Common myeloid progenitor, CD34-positive (primary cell): Measurements from ENCODE around the gene BAIAP2L1.

Experiments
- CTCF ChIA-PET: fragments of 350-600 bp; sonication (Branson Sonifier 250); formaldehyde crosslinking; loops from one replicate; lab custom pipeline; 2021; ENCODE audit warnings: antibody characterized with exemption; lab: Charles Lee
- POLR2A ChIA-PET: fragments of 350-600 bp; sonication (Branson Sonifier 250); formaldehyde crosslinking; loops from one replicate; lab custom pipeline; 2021; ENCODE audit warnings: antibody characterized with exemption; lab: Charles Lee
- DNase-seq, 3 donors: peaks; one replicate each; pipeline versions ENCODE4 v3.0.0 to v3.0.0-alpha.2; 2013
- H3K27ac ChIP-seq, 2 experiments: 1 replicate in 1 of 2; 2 replicates in 1 of 2; pipeline ENCODE4 v1.7.0; 2013; ENCODE audit warnings: inconsistent platforms in 2 of 2, low read length in 2 of 2, mild to moderate bottlenecking in 2 of 2, low read depth in 1 of 2, moderate library complexity in 1 of 2; ENCODE audit not compliant: severe bottlenecking in 2 of 2, insufficient read depth in 1 of 2, poor library complexity in 1 of 2
- H3K27me3 ChIP-seq, 5 experiments: replicated peaks in 2 of 5; 1 replicate in 3 of 5; 2 replicates in 2 of 5; pipeline versions ENCODE4 v1.6.1 to v1.7.0; 2013; ENCODE audit warnings: low read length in 4 of 5, mild to moderate bottlenecking in 2 of 5, moderate library complexity in 2 of 5, inconsistent platforms in 1 of 5; ENCODE audit not compliant: insufficient read depth in 5 of 5, control insufficient read depth in 4 of 5
- H3K36me3 ChIP-seq, 4 experiments: 1 replicate in 2 of 4; 2 replicates in 2 of 4; pipeline versions ENCODE4 v1.6.1 to v1.7.0; 2013; ENCODE audit warnings: low read length in 3 of 4, control low read depth in 1 of 4, mild to moderate bottlenecking in 1 of 4; ENCODE audit not compliant: control insufficient read depth in 4 of 4, insufficient read depth in 4 of 4
- H3K4me1 ChIP-seq, 4 experiments: 1 replicate in 3 of 4; 2 replicates in 1 of 4; pipeline versions ENCODE4 v1.6.1 to v1.7.1; 2013; ENCODE audit warnings: low read length in 3 of 4, mild to moderate bottlenecking in 3 of 4, control low read depth in 1 of 4, inconsistent platforms in 1 of 4, moderate library complexity in 1 of 4; ENCODE audit not compliant: control insufficient read depth in 4 of 4, insufficient read depth in 4 of 4; ENCODE audit errors: control extremely low read depth in 1 of 4
- H3K4me3 ChIP-seq, 7 experiments: 1 replicate in 4 of 7; 2 replicates in 3 of 7; pipeline versions ENCODE4 v1.5.1 to v1.7.0; 2013; ENCODE audit warnings: mild to moderate bottlenecking in 7 of 7, low read length in 6 of 7, moderate library complexity in 6 of 7, inconsistent platforms in 2 of 7, low read depth in 2 of 7, control low read depth in 1 of 7; ENCODE audit not compliant: insufficient read depth in 4 of 7, control insufficient read depth in 1 of 7; ENCODE audit errors: extremely low read depth in 1 of 7
- H3K9me3 ChIP-seq, 5 experiments: 1 replicate in 4 of 5; 2 replicates in 1 of 5; pipeline versions ENCODE4 v1.6.1 to v1.7.1; 2013; ENCODE audit warnings: low read length in 4 of 5, mild to moderate bottlenecking in 2 of 5, inconsistent platforms in 1 of 5, low read depth in 1 of 5, moderate library complexity in 1 of 5; ENCODE audit not compliant: control insufficient read depth in 4 of 5, insufficient read depth in 2 of 5; ENCODE audit errors: control extremely low read depth in 1 of 5
- WGBS: methylation state at CpG from one replicate; pipeline ENCODE4 v1.1.5; 2013; ENCODE audit not compliant: insufficient coverage; 5-methylcytosine and 5-hydroxymethylcytosine counted together

Gene BAIAP2L1

GRCh38 chr7:98288064-98288823, 112.6 kb downstream of the BAIAP2L1 start:
- POLR2A ChIA-PET = interaction anchor here (0.5 kb wide), 1 partner anchor 28 kb away, joined by 5 read pairs; no protein-coding TSS in a partner anchor
- CTCF ChIA-PET = interaction anchor here (1.7 kb wide), 1 partner anchor 20 kb away, joined by 5 read pairs; no protein-coding TSS in a partner anchor
- Histone ChIP-seq H3K4me3 (no peak overlapping the region), H3K9me3 (no peaks in the 10 kb centered on the region), H3K27ac (peak overlapping the region in 1 of 2 experiments; percentile 34), H3K27me3 (no peaks in the 10 kb centered on the region), H3K4me1 (peaks cover under 1 to 55% (median 40%) of the 10 kb centered on the region in 4 experiments), H3K36me3 (peaks cover 0 to 43% (median 21%) of the 10 kb centered on the region in 4 experiments)
- no peak for DNase-seq
- WGBS = 60% methylated on average over 9 of the region's 12 CpGs

- ChIA-PET CTCF (interaction anchor here (1.7 kb wide), 1 partner anchor 19 kb away, joined by 5 read pairs; no protein-coding TSS in a partner anchor), POLR2A (interaction anchor here (0.5 kb wide), 1 partner anchor 27 kb away, joined by 5 read pairs; no protein-coding TSS in a partner anchor)
- Histone ChIP-seq H3K27me3 (no peaks in the 10 kb centered on the region), H3K27ac (peak overlapping the region in 1 of 2 experiments; percentile 34), H3K9me3 (no peaks in the 10 kb centered on the region), H3K4me3 (no peak overlapping the region), H3K36me3 (peaks cover 0 to 37% (median 17%) of the 10 kb centered on the region in 4 experiments), H3K4me1 (peaks cover 8 to 62% (median 47%) of the 10 kb centered on the region in 4 experiments)
- no peak for DNase-seq
- WGBS = 90% methylated on average over 7 of the region's 14 CpGs
Observed at GRCh38 chr7:98287486-98287959, 113.4 kb downstream of the BAIAP2L1 start.

GRCh38 chr7:98286701-98287485, 114.0 kb downstream of the BAIAP2L1 start:
- Histone ChIP-seq H3K4me1 (peaks cover 9 to 68% (median 53%) of the 10 kb centered on the region in 4 experiments), H3K36me3 (peaks cover 0 to 31% (median 11%) of the 10 kb centered on the region in 4 experiments), H3K27me3 (no peaks in the 10 kb centered on the region), H3K27ac (no peak overlapping the region), H3K9me3 (no peaks in the 10 kb centered on the region), H3K4me3 (no peak overlapping the region)
- no peak for DNase-seq
- ChIA-PET POLR2A (no interaction called here), CTCF (interaction anchor here (1.4 to 1.7 kb wide), 2 partner anchors 7 to 19 kb away, joined by 5 read pairs; no protein-coding TSS in a partner anchor)
- WGBS = 96% methylated on average over 17 of the region's 21 CpGs

- CTCF ChIA-PET = interaction anchor here (0.9 to 1.4 kb wide), 4 partner anchors 8 to 555 kb away, joined by 3 to 5 read pairs (median 3); no protein-coding TSS in a partner anchor
- DNase-seq = no peak
- H3K4me3 ChIP-seq = no peak overlapping the region
- H3K27me3 ChIP-seq = no peaks in the 10 kb centered on the region
- POLR2A ChIA-PET = no interaction called here
- no peak overlapping the region for H3K27ac ChIP-seq
- WGBS = 97% methylated on average over 11 of the region's 14 CpGs
- H3K36me3 ChIP-seq = peaks cover 0 to 25% (median 5%) of the 10 kb centered on the region in 4 experiments
- peaks cover 9 to 68% (median 53%) of the 10 kb centered on the region in 4 experiments for H3K4me1 ChIP-seq
- H3K9me3 ChIP-seq = no peaks in the 10 kb centered on the region
Observed at GRCh38 chr7:98286093-98286539, 114.8 kb downstream of the BAIAP2L1 start.

- Histone ChIP-seq H3K36me3 (peaks cover 0 to 25% (median 5%) of the 10 kb centered on the region in 4 experiments), H3K4me3 (peak overlapping the region in 2 of 7 experiments; percentile 46 to 84), H3K9me3 (no peaks in the 10 kb centered on the region), H3K27me3 (no peaks in the 10 kb centered on the region), H3K27ac (peak overlapping the region in 1 of 2 experiments; percentile 16), H3K4me1 (peaks cover 9 to 74% (median 59%) of the 10 kb centered on the region in 4 experiments)
- 88% methylated on average over 14 of the region's 21 CpGs for WGBS
- CTCF ChIA-PET = interaction anchor here (0.5 to 1.4 kb wide), 7 partner anchors 9 to 593 kb away, joined by 3 to 5 read pairs (median 3); partner anchors contain the start of gene TRRAP
- POLR2A ChIA-PET = no interaction called here
- DNase-seq = no peak
Observed at GRCh38 chr7:98285157-98286092, 115.5 kb downstream of the BAIAP2L1 start.
